Vagina (tissue), 2 donors: ENCODE data around the gene NARS2.

Experiments
- POLR2A ChIP-seq, 2 donors: fragments of 450-650 bp; IDR thresholded peaks; one replicate each; pipeline ENCODE4 v1.6.1; 2017; ENCODE audit warnings: antibody characterized with exemption in 2 of 2, mild to moderate bottlenecking in 2 of 2, moderate library complexity in 2 of 2
- POLR2AphosphoS5 ChIP-seq, 2 donors: sonication (generic); formaldehyde crosslinking; IDR thresholded peaks; one replicate each; pipeline ENCODE4 v1.9.0; 2017; ENCODE audit warnings: antibody characterized with exemption in 2 of 2, mild to moderate bottlenecking in 2 of 2, low read depth in 1 of 2; ENCODE audit not compliant: insufficient read depth in 1 of 2
- TF ChIP-seq, protein P1 (sequence below), 3 experiments: fragments of 450-650 bp in 2 of 3; fragments of 200-600 bp in 1 of 3; sonication (generic) in 1 of 3; IDR thresholded peaks; one replicate each; pipeline ENCODE4 v1.5.1; 2017 to 2019; ENCODE audit warnings: antibody characterized with exemption in 3 of 3, mild to moderate bottlenecking in 2 of 3, moderate library complexity in 2 of 3

GRCh38 chr11:78449866-78450265 is 124.8 kb downstream of the NARS2 start:
- TF ChIP-seq, protein P1, sequence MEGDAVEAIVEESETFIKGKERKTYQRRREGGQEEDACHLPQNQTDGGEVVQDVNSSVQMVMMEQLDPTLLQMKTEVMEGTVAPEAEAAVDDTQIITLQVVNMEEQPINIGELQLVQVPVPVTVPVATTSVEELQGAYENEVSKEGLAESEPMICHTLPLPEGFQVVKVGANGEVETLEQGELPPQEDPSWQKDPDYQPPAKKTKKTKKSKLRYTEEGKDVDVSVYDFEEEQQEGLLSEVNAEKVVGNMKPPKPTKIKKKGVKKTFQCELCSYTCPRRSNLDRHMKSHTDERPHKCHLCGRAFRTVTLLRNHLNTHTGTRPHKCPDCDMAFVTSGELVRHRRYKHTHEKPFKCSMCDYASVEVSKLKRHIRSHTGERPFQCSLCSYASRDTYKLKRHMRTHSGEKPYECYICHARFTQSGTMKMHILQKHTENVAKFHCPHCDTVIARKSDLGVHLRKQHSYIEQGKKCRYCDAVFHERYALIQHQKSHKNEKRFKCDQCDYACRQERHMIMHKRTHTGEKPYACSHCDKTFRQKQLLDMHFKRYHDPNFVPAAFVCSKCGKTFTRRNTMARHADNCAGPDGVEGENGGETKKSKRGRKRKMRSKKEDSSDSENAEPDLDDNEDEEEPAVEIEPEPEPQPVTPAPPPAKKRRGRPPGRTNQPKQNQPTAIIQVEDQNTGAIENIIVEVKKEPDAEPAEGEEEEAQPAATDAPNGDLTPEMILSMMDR (IDR thresholded peaks at IDR 0.05), result no peak
- no peak for TF ChIP-seq POLR2AphosphoS5 (IDR thresholded peaks at IDR 0.05; ENCODE audit: insufficient read depth in 1 of 2, low read depth in 1 of 2)
- no peak for TF ChIP-seq POLR2A (IDR thresholded peaks at IDR 0.05)
